HUES6 (cell line): ENCODE data around the gene HNRNPUL2.
"Not testable (repeated sequence)": the region's sequence is repeated elsewhere in the genome, so short reads cannot be mapped to it uniquely, and the experiment has no call there.

Experiments used
- H3K27ac ChIP-seq: 2 replicates; pipeline ENCODE4 v1.7.0; 2013; ENCODE audit warnings: low read depth, mild to moderate bottlenecking, low read length, inconsistent platforms
- H3K27me3 ChIP-seq: 2 replicates; pipeline ENCODE4 v1.6.1; 2013; ENCODE audit warnings: low read length; ENCODE audit not compliant: control insufficient read depth, insufficient read depth
- H3K36me3 ChIP-seq: 2 replicates; pipeline ENCODE4 v1.6.1; 2013; ENCODE audit warnings: low read length; ENCODE audit not compliant: control insufficient read depth, insufficient read depth
- H3K4me1 ChIP-seq: 2 replicates; pipeline ENCODE4 v1.6.1; 2013; ENCODE audit warnings: low read length; ENCODE audit not compliant: control insufficient read depth, insufficient read depth
- H3K4me3 ChIP-seq: 2 replicates; pipeline ENCODE4 v1.5.1; 2013; ENCODE audit warnings: low read depth, low read length
- H3K9ac ChIP-seq: one replicate; pipeline ENCODE4 v1.6.1; 2013; ENCODE audit warnings: mild to moderate bottlenecking, low read length
- H3K9me3 ChIP-seq: 2 replicates; pipeline ENCODE4 v1.6.1; 2013; ENCODE audit warnings: low read depth, low read length; ENCODE audit not compliant: control insufficient read depth, insufficient read depth

Gene HNRNPUL2

GRCh38 chr11:62677714-62678113 lies 49.5 kb downstream of the HNRNPUL2 start:
- no peak overlapping the region for H3K27ac ChIP-seq
- peak overlapping the region; percentile 94 for H3K4me3 ChIP-seq
- peaks cover 7% of the 10 kb centered on the region; the same call in 1 of the 2 replicates for H3K4me1 ChIP-seq
- no peak overlapping the region for H3K9ac ChIP-seq
- H3K9me3 ChIP-seq: no peaks in the 10 kb centered on the region
- no peaks in the 10 kb centered on the region for H3K27me3 ChIP-seq
- H3K36me3 ChIP-seq: peaks cover 32% of the 10 kb centered on the region

GRCh38 chr11:62677156-62677555 lies 50.1 kb downstream of the HNRNPUL2 start:
- H3K27ac ChIP-seq: no peak overlapping the region
- no peaks in the 10 kb centered on the region for H3K27me3 ChIP-seq
- H3K36me3 ChIP-seq: peaks cover 32% of the 10 kb centered on the region
- H3K4me3 ChIP-seq: no peak overlapping the region
- H3K9me3 ChIP-seq: no peaks in the 10 kb centered on the region
- H3K9ac ChIP-seq: no peak overlapping the region
- H3K4me1 ChIP-seq: peaks cover 7% of the 10 kb centered on the region; the same call in 1 of the 2 replicates

GRCh38 chr11:62676698-62677097 lies 50.6 kb downstream of the HNRNPUL2 start:
- H3K27ac ChIP-seq: no peak overlapping the region

GRCh38 chr11:62675415-62675814 lies 51.8 kb downstream of the HNRNPUL2 start:
- H3K4me1 ChIP-seq, H3K9me3 ChIP-seq, H3K4me3 ChIP-seq, H3K9ac ChIP-seq, H3K27me3 ChIP-seq, H3K27ac ChIP-seq: not testable (repeated sequence)
- peaks cover 32% of the 10 kb centered on the region for H3K36me3 ChIP-seq

More at GRCh38 chr11:62676698-62677097, 50.6 kb downstream of the HNRNPUL2 start:
- Histone ChIP-seq H3K9ac (no peak overlapping the region), H3K4me3 (no peak overlapping the region), H3K36me3 (peaks cover 32% of the 10 kb centered on the region), H3K27me3 (no peaks in the 10 kb centered on the region), H3K4me1 (peaks cover 7% of the 10 kb centered on the region; the same call in 1 of the 2 replicates), H3K9me3 (no peaks in the 10 kb centered on the region)

- Histone ChIP-seq H3K36me3 (peaks cover 32% of the 10 kb centered on the region), H3K27ac (no peak overlapping the region), H3K27me3 (no peaks in the 10 kb centered on the region), H3K9me3 (no peaks in the 10 kb centered on the region), H3K9ac (no peak overlapping the region), H3K4me3 (peak overlapping the region; percentile 93; the same call in 1 of the 2 replicates), H3K4me1 (peaks cover 7% of the 10 kb centered on the region; the same call in 1 of the 2 replicates)
Observed at GRCh38 chr11:62673196-62673525, 54.1 kb downstream of the HNRNPUL2 start.

GRCh38 chr11:62671608-62672389 lies 55.5 kb downstream of the HNRNPUL2 start, which contains the start of the genes LBHD1 and UQCC3:
Gene LBHD1 (minus strand): TSS chr11:62672267. CDS start chr11:62670031, 2,236 bp downstream.
Gene UQCC3 (plus strand): TSS chr11:62671673. CDS start chr11:62671746, 73 bp downstream.
- Histone ChIP-seq H3K27ac (peak within 1 kb of the TSS; percentile 64), H3K4me3 (peak within 1 kb of the TSS; percentile 93), H3K27me3 (no peaks in the 10 kb centered on the region), H3K9me3 (no peaks in the 10 kb centered on the region), H3K36me3 (peaks cover 30% of the 10 kb centered on the region), H3K9ac (peak within 1 kb of the TSS; percentile 93), H3K4me1 (peaks cover 9% of the 10 kb centered on the region)

DNA sequence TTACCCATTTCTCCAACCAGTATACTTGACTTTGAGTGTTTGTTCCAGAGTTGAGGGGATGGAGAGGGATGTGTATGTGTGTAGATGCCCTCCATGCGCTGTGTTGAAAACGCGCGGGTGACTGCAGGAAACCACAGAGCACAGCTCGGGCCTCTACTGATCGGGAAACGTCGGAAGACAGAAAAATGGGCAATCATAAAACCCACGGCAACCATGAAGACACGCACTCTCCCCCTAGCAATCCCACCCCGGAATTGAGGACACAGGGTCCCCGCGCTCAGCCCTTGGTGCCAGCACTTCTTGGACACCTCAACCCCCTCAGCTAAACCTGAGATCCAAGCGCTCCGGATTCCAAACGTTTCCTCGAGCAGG lies 56.0 kb downstream of the HNRNPUL2 start:
- Histone ChIP-seq H3K9me3 (no peaks in the 10 kb centered on the region), H3K27me3 (no peaks in the 10 kb centered on the region), H3K27ac (peak overlapping the region; percentile 64), H3K4me1 (peaks cover 15% of the 10 kb centered on the region), H3K4me3 (peak overlapping the region; percentile 93), H3K36me3 (peaks cover 30% of the 10 kb centered on the region), H3K9ac (peak overlapping the region; percentile 93)

- Histone ChIP-seq H3K27me3 (no peaks in the 10 kb centered on the region), H3K4me3 (no peak overlapping the region), H3K4me1 (peaks cover 16% of the 10 kb centered on the region), H3K9ac (no peak overlapping the region), H3K36me3 (peaks cover 35% of the 10 kb centered on the region), H3K9me3 (no peaks in the 10 kb centered on the region), H3K27ac (no peak overlapping the region)
Observed at GRCh38 chr11:62669420-62670161, 57.7 kb downstream of the HNRNPUL2 start.

- Histone ChIP-seq H3K9ac (peak overlapping the region; percentile 98), H3K27ac (0 out of 2 replicates have a peak overlapping the region, but pooled peaks have one; percentile 81)
Observed at GRCh38 chr11:62667460-62667859, 59.8 kb downstream of the HNRNPUL2 start.

DNA sequence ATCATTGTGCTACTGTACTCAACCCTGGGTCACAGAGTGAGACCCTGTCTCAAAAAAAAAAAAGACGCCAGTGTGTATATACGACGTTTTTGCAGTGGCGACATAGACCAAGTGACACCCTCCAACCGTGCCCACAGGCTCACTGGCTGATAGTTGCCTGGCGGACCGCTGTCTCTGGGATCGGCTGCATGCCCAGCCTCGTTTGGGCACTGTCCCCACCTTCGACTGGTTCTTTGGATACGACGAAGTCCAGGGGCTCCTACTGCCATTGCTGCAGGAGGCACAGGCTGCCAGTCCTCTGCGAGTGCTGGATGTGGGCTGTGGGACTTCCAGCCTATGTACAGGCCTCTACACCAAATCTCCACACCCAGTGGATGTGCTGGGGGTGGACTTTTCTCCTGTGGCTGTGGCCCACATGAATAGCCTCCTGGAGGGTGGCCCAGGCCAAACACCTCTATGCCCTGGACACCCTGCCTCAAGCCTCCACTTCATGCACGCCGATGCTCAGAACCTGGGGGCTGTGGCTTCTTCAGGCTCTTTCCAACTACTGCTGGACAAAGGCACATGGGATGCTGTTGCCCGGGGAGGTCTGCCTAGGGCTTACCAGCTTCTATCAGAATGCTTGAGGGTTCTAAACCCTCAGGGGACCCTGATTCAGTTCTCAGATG lies 60.9 kb downstream of the HNRNPUL2 start:
- Histone ChIP-seq H3K4me3 (peak overlapping the region; percentile 99), H3K9me3 (no peaks in the 10 kb centered on the region), H3K27me3 (no peaks in the 10 kb centered on the region), H3K4me1 (peaks cover 13% of the 10 kb centered on the region), H3K9ac (peak overlapping the region; percentile 98), H3K36me3 (peaks cover 38% of the 10 kb centered on the region), H3K27ac (peak overlapping the region; percentile 81; the same call in 1 of the 2 replicates)

More at GRCh38 chr11:62667460-62667859, 59.8 kb downstream of the HNRNPUL2 start:
- Histone ChIP-seq H3K9me3 (no peaks in the 10 kb centered on the region), H3K4me3 (peak overlapping the region; percentile 99), H3K27me3 (no peaks in the 10 kb centered on the region), H3K36me3 (peaks cover 31% of the 10 kb centered on the region), H3K4me1 (peaks cover 13% of the 10 kb centered on the region)
